COLO668 (cell line): Measurements from ENCODE around the gene CALHM4.
A peak's percentile ranks its signal among the peaks of the same experiment; 100 is the strongest.

Experiments used
- DNase-seq: peaks from one replicate; lab custom pipeline; 2025; ENCODE audit not compliant: unreplicated experiment; lab: John Stamatoyannopoulos, UW

Gene CALHM4, protein sequence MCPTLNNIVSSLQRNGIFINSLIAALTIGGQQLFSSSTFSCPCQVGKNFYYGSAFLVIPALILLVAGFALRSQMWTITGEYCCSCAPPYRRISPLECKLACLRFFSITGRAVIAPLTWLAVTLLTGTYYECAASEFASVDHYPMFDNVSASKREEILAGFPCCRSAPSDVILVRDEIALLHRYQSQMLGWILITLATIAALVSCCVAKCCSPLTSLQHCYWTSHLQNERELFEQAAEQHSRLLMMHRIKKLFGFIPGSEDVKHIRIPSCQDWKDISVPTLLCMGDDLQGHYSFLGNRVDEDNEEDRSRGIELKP

DNA sequence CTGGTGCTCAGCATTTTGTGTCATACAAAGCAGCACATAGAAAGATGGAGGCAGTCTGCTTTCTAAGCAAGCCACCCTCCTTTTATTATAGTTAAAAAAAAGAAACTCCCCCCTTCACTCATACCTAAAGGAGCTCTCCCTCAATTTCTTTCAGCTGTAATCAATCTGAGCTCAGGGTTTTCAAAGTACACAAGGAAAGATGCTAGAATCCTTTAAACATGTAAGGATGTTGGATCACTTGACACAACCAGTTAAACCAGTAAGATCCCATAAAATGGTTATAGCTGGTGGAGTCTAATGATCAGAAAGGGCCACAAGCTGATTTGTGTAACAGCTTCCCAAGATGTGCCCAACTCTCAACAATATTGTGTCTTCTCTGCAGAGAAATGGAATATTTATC is at the start of gene CALHM4:
TSS of gene CALHM4 (plus strand) at position 301 of the 400 bp plus-strand sequence. CDS start at position 344, 43 bp downstream.
- DNase-seq = no peak

DNA sequence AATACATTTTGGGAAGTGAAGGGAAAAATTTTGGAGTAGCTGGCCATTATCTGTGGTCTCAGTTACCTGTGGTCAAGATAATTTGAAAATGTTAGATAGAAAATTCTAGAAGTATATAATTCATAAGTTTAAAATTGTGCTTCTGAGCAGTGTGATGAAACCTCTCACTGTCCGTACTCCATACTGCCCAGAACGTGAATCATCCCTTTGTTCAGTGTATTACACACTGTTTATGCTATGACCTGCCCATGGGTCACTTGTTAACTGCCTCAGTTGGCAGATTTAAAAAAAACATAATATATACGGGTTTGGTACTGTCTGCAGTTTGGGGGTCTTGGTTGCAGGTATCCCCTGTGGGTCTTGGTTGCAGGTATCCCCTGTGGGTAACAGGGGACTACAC is 46.2 kb upstream of the CALHM4 start:
- no peak for DNase-seq

DNA sequence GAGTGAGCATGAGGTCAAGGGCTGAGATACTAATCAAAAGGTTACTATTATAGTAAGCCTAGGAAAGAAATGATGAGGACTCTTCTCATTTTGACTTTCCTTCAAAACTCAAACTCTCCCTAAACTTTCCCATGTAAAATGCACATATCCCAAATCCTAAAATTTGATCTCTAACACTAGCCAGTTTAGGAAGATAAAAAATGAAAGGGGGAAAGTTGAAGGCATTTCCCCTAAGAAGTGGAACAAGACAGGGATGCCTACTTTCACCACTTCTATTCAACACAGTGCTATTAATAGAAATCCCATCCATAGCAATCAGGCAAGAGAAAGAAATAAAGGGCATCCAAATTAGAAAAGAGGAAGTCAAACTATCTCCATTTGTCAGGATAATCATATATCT is 45.0 kb upstream of the CALHM4 start:
- DNase-seq = no peak

DNA sequence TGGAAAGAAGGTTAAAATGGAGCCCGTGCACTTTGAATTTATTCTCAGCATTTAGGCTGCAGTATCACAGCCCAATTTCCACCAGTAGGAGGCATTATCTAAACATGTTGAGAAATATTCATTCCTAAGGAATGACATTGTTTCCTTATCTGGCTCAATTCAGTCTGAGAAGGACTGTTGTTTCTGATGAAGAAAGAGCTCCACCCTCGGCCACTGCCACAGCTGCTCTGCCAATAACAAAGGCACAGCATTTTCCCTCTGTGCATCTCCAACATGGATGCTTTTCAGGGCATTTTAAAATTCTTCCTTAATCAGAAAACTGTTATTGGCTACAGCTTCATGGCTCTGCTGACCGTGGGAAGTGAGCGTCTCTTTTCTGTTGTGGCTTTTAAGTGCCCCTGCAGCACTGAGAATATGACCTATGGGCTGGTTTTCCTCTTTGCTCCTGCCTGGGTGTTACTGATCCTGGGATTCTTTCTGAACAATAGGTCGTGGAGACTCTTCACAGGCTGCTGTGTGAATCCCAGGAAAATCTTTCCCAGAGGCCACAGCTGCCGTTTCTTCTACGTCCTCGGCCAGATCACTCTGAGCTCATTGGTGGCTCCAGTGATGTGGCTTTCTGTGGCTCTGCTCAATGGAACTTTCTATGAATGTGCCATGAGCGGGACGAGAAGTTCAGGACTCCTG is 42.0 kb upstream of the CALHM4 start, which contains the start of gene CALHM5:
TSS of gene CALHM5 (plus strand) at position 216 of the 687 bp plus-strand sequence. CDS start at position 274, 58 bp downstream.
- no peak for DNase-seq

DNA sequence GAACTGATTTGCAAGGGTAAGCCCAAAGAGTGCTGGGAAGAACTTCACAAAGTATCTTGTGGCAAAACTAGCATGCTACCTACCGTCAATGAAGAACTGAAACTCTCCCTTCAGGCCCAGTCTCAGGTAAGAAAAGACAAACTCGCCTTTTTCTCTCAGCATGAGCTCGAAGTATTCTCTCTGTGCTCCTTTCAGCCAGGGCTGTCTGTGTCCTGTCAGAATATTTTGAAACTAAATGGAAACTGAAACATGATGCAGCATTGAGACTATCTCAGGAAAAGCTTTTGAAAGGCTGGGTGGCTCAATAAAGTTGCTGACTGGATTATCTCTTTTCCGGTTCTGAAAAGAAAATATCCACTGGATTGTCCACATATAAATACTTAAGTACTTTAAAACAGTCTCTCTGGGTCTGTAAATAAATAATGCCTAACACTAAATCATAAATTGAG is 41.4 kb upstream of the CALHM4 start:
- DNase-seq = no peak

DNA sequence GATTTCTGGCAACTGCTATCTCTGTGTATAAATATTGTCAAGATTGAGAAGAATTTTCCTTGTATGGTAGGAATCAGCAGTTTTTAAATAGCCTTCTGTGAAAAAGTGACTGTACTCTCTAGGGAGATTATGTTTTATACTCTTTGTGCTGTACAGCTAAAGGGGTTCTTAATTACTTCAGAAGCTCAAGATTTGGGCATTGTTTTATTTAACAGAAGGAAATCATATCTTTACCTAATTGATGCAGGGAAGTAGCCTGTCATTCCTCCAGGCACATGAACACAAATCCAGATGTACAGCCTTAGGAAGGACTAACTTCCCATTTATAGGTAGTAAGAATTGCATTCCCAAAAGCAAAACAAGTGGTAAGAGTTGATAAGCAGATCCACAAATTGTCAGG is 40.8 kb upstream of the CALHM4 start:
- no peak for DNase-seq

DNA sequence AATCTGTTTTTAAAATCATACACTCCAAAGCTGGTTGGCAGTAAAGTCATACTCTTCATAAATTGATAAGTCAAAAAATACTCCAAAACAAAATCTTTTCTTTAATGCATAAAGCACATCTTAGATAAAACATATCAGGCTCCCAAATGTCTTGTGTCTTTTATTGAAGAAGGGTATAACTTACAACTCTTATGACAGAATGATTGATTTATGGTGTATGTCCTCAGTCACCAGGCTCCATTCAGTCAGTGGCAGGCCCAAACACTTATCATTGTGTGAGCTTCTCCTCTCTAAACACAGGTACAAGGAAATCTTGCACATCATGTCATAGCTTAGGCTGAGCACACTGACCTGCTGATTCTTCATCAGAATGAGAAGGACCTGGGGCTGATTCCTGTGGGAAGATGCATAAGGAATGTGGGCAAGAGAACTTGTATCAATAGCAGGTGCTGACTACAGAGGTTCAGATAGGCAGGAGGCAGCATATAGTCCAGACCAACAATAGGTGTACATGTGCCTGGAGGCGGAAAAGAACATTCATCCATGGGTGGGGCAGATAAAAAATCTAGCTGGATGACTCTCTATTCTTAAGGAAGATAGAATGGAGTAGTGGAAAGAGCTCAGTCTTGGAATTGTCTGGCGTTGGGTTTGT is 40.2 kb upstream of the CALHM4 start:
- DNase-seq = no peak

DNA sequence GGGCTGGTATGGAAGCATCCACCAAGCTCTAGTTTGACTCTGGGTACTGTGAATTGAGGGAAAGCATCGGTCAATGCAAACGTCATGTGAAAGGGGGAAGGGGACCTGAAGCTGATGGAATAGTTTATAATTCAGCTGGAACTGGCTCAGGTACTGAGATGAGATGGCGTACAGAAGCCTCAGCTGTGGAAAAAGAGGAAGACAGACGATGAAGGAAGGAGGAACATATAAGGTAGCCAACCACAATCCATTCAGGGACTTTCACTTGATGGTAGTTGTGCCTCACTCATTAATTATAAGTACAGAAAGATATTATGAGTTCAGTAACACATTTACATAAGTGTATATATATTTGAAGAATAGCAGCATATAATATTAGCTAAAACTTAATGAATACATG is 39.4 kb upstream of the CALHM4 start:
- DNase-seq = no peak

DNA sequence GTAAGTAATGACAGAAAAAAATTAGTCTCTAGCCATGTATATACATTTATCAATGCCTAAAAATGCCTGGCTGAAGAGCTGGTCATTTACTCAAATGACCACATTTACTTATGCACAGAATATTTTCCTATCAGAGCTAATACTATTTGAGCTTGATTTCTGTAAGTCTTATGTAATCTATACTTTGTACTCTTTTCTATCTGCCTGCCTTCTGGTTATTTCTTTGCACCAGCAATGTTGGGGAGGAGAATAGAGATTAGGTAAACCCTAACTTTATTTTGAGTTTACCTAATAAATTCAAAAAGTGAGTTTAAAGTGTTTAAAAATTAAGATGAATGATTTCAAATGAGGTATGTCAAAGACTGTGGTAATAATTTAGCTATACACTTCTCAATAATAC is 38.4 kb upstream of the CALHM4 start:
- no peak for DNase-seq

DNA sequence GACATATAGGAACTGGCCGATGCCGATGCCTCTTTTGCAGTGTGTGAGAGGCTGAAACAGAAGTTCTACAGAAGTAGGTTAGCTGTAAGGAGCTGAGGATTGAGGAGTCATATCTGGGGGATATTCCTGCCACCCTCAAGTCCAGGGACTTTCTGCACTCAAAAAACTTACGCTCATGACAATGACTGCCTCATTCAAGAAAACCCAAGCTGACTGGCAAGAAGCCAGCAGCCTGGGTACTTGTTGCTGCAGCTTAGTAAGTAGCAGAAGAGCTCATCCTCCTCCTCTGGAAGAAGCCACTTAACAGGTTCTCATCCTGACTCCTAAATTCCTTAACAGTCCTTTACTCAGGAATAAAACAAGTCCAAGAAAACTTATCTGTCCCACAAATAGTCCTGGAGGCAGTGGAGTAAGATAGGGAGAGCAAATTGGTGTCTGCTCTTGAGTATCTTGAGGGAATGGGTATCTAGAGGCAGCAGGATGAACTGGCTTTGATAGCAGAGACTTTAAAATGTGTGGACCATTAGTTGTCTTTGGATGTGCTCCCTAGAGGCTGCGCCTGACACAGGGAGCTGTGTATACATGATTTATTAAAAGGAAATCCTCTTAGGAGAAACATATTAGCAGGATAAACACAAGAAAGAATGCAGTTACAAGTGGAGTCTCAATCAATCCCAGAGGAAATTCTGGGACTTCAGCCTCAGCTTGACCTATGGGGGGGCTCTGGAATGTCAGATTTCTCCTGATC is 34.8 kb upstream of the CALHM4 start:
- no peak for DNase-seq

DNA sequence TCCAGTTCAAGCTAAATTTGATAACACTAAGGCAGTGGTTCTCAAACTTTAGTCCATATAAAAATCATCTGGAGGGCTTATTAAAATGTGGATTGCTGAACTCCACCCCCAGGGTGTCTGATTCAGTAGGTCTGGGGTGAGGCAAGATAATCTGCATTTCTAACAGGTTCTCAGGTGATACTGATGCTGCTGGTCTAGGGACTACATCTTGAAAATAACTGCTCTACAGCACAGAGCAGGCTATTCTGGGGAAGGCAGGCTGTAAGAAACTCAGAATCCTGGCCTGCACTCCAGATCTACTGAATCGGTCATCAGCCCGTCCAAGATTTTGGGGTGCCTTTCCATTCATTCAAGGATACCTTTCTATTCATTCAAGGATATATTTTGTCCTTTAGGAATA is 30.7 kb upstream of the CALHM4 start:
- no peak for DNase-seq

DNA sequence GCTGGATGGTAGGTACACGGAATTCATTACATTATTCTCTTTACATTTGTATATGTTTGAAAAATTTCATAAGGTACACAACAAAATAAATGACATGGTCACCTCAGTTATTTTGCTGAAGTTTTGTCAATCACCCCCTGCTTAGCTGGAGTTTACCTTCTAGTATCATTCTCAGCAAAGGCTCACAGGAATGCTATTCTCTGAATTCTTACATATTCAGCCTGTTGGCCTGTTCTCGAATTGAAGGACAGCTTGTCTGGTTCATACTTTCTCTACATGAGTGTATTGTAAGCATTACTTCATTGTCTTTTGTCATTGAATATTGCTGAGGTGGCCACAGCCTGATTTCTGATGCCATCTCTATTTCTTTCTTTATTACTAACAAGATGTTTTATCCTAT is 29.3 kb upstream of the CALHM4 start:
- no peak for DNase-seq

DNA sequence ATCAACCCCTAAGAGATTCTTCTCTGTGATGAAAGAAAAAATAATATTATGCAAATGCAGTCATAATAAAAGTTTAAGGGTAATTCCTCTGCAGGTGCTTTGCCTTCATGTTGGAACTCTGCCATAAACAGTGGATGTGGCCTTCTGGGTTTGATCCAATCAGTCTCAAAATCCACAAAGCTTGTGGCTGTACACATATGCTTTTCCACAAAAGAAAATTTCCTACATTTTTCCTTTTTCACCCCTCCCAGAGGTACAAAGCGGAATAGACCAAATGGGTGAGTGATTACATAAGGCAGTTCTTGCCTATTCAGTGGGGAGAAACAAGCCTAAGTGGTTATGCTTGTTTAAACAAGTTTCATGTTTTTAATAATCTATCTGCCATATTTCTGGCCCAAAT is 25.4 kb upstream of the CALHM4 start:
- no peak for DNase-seq

DNA sequence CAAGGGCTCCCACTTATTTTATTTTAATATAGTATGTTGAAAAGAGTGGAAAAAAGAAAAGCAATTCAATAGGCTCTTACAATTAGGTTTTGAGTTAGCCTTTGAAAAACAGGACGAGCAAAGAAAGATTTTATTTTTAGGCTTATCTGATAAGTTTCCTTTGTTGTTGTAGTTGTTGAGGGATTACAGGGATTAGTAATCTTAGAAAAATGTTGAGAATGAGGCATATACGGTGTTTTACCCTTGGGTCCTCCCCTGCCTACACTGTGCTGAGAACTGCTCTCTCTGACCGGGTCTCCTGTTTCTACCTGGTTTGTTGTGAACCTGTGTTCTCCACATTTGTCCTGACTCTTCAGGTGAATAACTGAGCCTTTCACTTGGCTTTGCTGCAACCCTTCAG is 24.8 kb upstream of the CALHM4 start:
- no peak for DNase-seq

DNA sequence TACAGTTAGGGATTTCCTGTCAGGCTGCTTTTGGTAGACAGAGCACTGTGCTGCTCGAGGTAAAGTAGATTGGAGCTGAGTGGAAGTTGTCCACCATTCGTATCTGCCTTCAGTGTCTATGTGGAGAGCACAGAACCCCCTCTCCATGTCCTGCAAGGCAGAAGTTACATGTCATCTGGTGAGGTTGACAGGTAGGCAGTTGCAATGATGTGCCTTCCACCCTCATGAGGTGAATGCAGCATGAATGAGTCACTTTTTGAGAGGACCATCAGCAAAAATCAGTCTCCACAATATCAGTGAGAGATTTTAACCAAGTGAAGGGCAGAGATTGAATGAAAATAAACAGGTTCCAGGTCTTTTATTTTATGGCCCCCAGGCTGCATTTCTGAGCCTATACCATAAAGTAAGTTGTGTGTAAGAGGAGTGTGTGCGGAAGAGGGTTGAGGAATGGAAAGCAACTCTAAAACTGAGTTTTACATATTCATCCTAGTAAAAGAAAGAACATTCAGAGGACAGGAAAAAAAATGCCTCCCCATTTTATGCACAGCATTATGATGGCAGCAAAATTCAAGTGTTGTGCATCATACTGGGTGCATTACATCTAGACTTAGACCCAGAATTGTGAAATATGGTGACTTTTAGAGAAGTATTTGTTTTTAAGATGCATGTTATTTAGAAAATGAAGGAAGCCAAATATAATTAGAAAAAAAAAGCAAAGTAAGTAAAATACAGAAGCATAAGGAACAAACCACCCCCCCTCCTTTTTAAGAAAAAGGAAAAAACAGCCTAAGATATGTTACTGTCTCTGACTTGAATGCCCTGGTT is 23.9 kb upstream of the CALHM4 start:
- no peak for DNase-seq

DNA sequence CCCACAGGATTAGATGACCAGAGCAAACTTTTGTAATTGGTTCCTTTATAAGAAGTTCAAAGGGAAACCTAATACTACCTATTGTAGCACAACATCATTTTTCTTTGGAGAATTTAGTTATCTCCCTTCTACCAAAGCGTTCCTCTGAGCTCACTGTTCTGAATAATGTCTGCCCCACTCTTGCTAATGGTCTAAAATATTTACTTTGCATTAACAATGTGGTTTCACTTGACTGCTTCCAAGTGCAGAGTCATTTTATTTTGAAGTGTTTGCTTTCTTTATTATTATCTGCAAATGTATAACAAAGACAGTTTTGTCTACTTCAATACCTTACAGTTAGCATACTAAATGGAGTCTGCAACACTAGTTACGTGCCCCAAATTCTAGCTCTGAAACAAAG is 23.1 kb upstream of the CALHM4 start:
- DNase-seq = no peak

DNA sequence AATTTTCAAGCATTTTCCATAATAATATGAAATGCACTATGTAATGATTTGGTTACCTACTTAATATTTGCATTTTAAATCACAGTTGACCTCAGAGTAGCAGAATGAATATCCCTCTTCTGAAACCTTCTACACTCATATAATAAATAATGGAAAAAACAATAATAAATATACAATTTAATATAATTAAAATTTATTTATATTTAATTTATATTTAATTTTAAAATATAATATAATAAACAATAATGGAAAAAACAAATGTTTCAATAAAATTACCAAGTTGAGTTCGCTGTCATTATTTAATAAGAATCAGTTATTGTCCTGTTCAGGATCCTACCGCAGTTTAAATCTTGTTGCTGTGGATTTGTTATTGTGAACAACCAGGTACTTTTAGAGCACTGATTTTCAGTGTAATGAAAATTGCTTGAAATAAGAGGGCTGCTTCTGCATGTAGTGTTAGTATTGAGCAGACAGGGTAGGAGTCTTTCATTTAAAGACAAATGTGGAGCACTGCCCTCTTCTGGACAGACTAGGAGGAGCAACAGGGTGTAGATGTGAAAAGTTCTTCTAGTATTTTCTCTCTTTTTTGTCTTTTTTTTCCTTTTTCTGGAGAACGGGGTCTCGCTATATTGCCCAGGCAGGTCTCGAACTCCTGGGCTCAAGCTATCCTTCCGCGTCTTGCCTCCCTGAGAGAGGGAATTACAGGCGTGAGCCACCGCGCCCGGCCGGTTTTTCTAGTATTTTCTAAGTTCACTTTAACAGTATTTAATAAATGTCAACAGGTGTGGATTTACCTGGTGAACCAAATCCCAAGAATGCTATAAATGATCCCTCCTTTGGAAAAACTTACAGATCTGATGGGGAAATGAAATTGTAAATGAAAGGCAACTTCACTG is 21.6 kb upstream of the CALHM4 start:
- DNase-seq = peak; percentile 44

DNA sequence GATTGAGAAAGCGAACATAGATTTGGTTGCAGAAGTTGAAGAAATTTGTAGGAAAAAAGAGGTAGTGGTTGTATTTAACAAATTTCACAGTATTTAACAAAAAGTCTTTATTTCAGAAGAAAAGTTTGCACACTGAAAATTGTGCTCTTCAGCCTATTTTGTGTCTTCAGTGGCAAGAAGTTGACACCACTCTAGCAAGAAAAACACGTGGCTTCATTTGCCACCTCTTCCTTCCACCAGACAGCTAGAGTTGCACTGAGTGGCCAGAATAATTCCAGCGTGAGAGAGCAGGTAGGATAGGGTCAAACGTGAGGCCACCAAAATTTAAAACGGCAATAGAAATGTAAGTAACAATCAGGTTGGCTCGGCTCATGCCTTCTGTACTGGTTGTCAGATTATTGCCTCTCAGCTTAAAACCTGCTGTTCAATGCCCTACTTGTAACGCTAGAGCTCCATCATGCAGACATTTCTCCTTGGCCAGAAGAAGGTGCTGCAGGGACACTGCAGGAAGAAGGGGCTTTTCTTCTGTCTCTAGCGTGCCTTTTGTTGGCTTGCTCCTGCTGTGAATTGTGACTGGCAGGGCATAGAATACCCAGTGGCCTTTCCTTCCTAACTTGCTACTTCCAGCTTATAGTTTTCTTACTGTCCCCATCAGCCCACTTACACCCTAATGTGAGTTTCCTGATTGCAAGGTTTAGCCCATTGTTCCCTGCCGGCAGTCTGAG is 20.2 kb upstream of the CALHM4 start:
- DNase-seq = no peak

DNA sequence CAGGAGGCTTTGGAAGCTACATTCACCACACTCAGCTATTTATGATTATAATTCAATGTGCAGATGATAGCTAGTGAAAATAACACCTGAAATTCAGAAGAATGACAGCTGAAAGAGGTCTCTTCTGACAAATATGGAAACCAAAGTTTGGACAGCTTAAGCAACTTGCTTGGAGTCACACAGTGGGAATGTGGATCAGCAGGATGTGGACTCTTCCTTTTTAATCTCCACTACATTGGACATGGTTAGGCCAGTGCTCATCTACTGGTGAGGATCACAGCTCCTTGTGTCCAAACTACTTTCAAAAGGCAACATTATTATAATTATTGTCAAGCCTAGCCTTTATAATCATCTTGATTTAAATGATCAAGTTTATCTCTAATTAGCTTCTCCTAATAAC is 18.4 kb upstream of the CALHM4 start:
- DNase-seq = no peak
